Measurements from ENCODE around the gene MAST1. TPM values are rescaled to one million over a fixed set of nuclear protein-coding genes. Genes with fewer than 3 reads are reported as not detected.

MAST1 gene
- total and polyA plus RNA-seq, 8 donors: 0.43 to 33.9 (median 1.3) TPM; not detected in 1

- Histone ChIP-seq H3K4me1 (peaks cover 3 to 14% (median 11%) of the 10 kb centered on the region in 4 donors), H3K27me3 (no peaks in the 10 kb centered on the region), H3K36me3 (peaks cover 37 to 40% (median 40%) of the 10 kb centered on the region in 4 donors), H3K9me3 (no peaks in the 10 kb centered on the region), H3K4me3 (no peak overlapping the region), H3K27ac (peak overlapping the region in 2 of 5 donors; percentile 19 to 84)
- TF ChIP-seq, protein P1, sequence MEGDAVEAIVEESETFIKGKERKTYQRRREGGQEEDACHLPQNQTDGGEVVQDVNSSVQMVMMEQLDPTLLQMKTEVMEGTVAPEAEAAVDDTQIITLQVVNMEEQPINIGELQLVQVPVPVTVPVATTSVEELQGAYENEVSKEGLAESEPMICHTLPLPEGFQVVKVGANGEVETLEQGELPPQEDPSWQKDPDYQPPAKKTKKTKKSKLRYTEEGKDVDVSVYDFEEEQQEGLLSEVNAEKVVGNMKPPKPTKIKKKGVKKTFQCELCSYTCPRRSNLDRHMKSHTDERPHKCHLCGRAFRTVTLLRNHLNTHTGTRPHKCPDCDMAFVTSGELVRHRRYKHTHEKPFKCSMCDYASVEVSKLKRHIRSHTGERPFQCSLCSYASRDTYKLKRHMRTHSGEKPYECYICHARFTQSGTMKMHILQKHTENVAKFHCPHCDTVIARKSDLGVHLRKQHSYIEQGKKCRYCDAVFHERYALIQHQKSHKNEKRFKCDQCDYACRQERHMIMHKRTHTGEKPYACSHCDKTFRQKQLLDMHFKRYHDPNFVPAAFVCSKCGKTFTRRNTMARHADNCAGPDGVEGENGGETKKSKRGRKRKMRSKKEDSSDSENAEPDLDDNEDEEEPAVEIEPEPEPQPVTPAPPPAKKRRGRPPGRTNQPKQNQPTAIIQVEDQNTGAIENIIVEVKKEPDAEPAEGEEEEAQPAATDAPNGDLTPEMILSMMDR (IDR thresholded peaks at IDR 0.05): no peak
- TF ChIP-seq POLR2AphosphoS5 (IDR thresholded peaks at IDR 0.05) (no peak), POLR2A (IDR thresholded peaks at IDR 0.05) (no peak), EP300 (IDR thresholded peaks at IDR 0.05) (no peak)
- DNase-seq: no peak
- WGBS, 5 donors: 41 to 54% (median 43%) methylated on average over 3 of the region's 3 CpGs
- intact Hi-C loops (cut with DNase I; ENCODE audit: low total_unique reads): no loop called here
Measured at GRCh38 chr19:12921047-12921446, 82.7 kb downstream of the MAST1 start.

DNA sequence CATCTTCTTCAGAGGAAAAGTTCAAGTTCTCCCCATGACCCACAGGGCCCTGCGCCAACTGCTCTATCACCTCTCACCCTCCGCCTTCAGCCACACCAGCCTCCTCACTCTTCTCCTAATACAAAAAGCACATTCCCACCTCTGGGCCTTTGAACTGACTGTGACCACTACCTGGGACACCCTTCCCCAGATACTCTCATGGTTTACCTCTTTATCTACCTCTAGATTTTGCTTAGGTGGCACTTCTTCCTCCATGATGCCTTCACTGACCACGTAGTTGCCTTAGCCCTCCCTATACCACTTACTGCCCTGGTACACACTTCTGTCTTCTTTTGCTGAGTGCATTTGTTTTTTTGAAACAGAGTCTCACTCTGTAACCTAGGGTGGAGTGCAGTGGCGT lies 84.6 kb downstream of the MAST1 start:
- Histone ChIP-seq H3K9me3 (no peaks in the 10 kb centered on the region), H3K27ac (no peak overlapping the region), H3K27me3 (no peaks in the 10 kb centered on the region), H3K4me3 (no peak overlapping the region), H3K4me1 (peaks cover 3 to 14% (median 11%) of the 10 kb centered on the region in 4 donors), H3K36me3 (peaks cover 54 to 60% (median 59%) of the 10 kb centered on the region in 4 donors)
- TF ChIP-seq, protein P1 (IDR thresholded peaks at IDR 0.05): no peak
- TF ChIP-seq EP300 (IDR thresholded peaks at IDR 0.05): no peak
- TF ChIP-seq POLR2AphosphoS5 (IDR thresholded peaks at IDR 0.05): no peak
- no peak for TF ChIP-seq POLR2A (IDR thresholded peaks at IDR 0.05)
- 93 to 99% (median 97%) methylated on average over 4 of the region's 4 CpGs for WGBS, 5 donors
- intact Hi-C loops (cut with DNase I; ENCODE audit: low total_unique reads): no loop called here
- DNase-seq: no peak

Small RNA genes lying within 50 kb of the gene (small RNA-seq; reads per million reads assigned to genes)
- gene MIR5695 (0 to 0.10 (median 0) reads per million in 4 donors), gene MIR6794 (0 reads per million in 4 donors)

Other genes starting within 250 kb of the MAST1 start
- gene ZNF490, start 227.7 kb upstream of the MAST1 start, total RNA-seq: 1 to 10 TPM in 4 of 5 donors, not detected in 1; 4.1 to 7.5 (median 5.6) TPM
- gene ZNF490, start 227.7 kb upstream of the MAST1 start, polyA plus RNA-seq: under 1 TPM in 2 of 3 donors, not detected in 1; 0.25 to 0.44 TPM
- 10 to 100 TPM; 14.0 to 33.0 (median 25.8) TPM for gene ZNF791, start 227.6 kb upstream of the MAST1 start, total RNA-seq
- 1 to 10 TPM; 4.7 to 7.2 (median 5.3) TPM for gene ZNF791, start 227.6 kb upstream of the MAST1 start, polyA plus RNA-seq
- 100 to 1,000 TPM in 4 of 5 donors, 10 to 100 TPM in 1; 41.7 to 429 (median 117) TPM for gene MAN2B1, start 171.8 kb upstream of the MAST1 start, total RNA-seq
- gene MAN2B1, start 171.8 kb upstream of the MAST1 start, polyA plus RNA-seq: 10 to 100 TPM; 20.6 to 59.0 (median 42.1) TPM
- 10 to 100 TPM in 1 of 5 donors, 1 to 10 TPM in 4; 1.4 to 12.9 (median 9.6) TPM for gene WDR83, start 171.7 kb upstream of the MAST1 start, total RNA-seq
- gene WDR83, start 171.7 kb upstream of the MAST1 start, polyA plus RNA-seq: 10 to 100 TPM; 20.6 to 33.4 (median 32.7) TPM
- 100 to 1,000 TPM in 2 of 5 donors, 10 to 100 TPM in 3; 51.7 to 287 (median 82.6) TPM for gene DHPS, start 156.6 kb upstream of the MAST1 start, total RNA-seq
- 10 to 100 TPM; 65.1 to 76.0 (median 75.0) TPM for gene DHPS, start 156.6 kb upstream of the MAST1 start, polyA plus RNA-seq
- not detected for gene GNG14, start 150.5 kb upstream of the MAST1 start, total RNA-seq
- not detected for gene GNG14, start 150.5 kb upstream of the MAST1 start, polyA plus RNA-seq
- 10 to 100 TPM in 1 of 5 donors, 1 to 10 TPM in 3, under 1 TPM in 1; 0.29 to 10.9 (median 2.7) TPM for gene FBXW9, start 141.9 kb upstream of the MAST1 start, total RNA-seq
- gene FBXW9, start 141.9 kb upstream of the MAST1 start, polyA plus RNA-seq: 1 to 10 TPM; 4.6 to 9.8 (median 5.8) TPM
- 100 to 1,000 TPM in 1 of 5 donors, 10 to 100 TPM in 4; 20.6 to 143 (median 59.8) TPM for gene TNPO2, start 114.6 kb upstream of the MAST1 start, total RNA-seq
- gene TNPO2, start 114.6 kb upstream of the MAST1 start, polyA plus RNA-seq: 10 to 100 TPM; 13.7 to 18.5 (median 17.2) TPM
- 100 to 1,000 TPM; 104 to 687 (median 176) TPM for gene TRIR, start 103.8 kb upstream of the MAST1 start, total RNA-seq
- gene TRIR, start 103.8 kb upstream of the MAST1 start, polyA plus RNA-seq: 100 to 1,000 TPM; 341 to 367 (median 348) TPM
- 10 to 100 TPM in 3 of 5 donors, 1 to 10 TPM in 1, under 1 TPM in 1; 0.89 to 27.2 (median 15.5) TPM for gene GET3, start 101.0 kb upstream of the MAST1 start, total RNA-seq
- 10 to 100 TPM; 55.1 to 90.4 (median 75.5) TPM for gene GET3, start 101.0 kb upstream of the MAST1 start, polyA plus RNA-seq
- gene BEST2, start 86.7 kb upstream of the MAST1 start, total RNA-seq: 100 to 1,000 TPM in 1 of 5 donors, not detected in 4; 165 TPM
- gene BEST2, start 86.7 kb upstream of the MAST1 start, polyA plus RNA-seq: under 1 TPM in 1 of 3 donors, not detected in 2; 0.08 TPM
- 100 to 1,000 TPM in 3 of 5 donors, 10 to 100 TPM in 2; 33.0 to 797 (median 303) TPM for gene HOOK2, start 63.0 kb upstream of the MAST1 start, total RNA-seq
- gene HOOK2, start 63.0 kb upstream of the MAST1 start, polyA plus RNA-seq: 10 to 100 TPM; 30.1 to 74.1 (median 66.7) TPM
- 100 to 1,000 TPM; 178 to 625 (median 336) TPM for gene JUNB, start 47.0 kb upstream of the MAST1 start, total RNA-seq
- gene JUNB, start 47.0 kb upstream of the MAST1 start, polyA plus RNA-seq: 100 to 1,000 TPM; 128 to 152 (median 136) TPM
- 100 to 1,000 TPM; 118 to 284 (median 129) TPM for gene PRDX2, start 36.7 kb upstream of the MAST1 start, total RNA-seq
- gene PRDX2, start 36.7 kb upstream of the MAST1 start, polyA plus RNA-seq: 100 to 1,000 TPM; 213 to 257 (median 240) TPM
- not detected for gene THSD8, start 36.4 kb upstream of the MAST1 start, total RNA-seq
- 1 to 10 TPM; 2.9 to 8.3 (median 5.1) TPM for gene THSD8, start 36.4 kb upstream of the MAST1 start, polyA plus RNA-seq
- 10 to 100 TPM in 2 of 5 donors, 1 to 10 TPM in 2, under 1 TPM in 1; 0.45 to 36.2 (median 6.2) TPM for gene RNASEH2A, start 31.9 kb upstream of the MAST1 start, total RNA-seq
- gene RNASEH2A, start 31.9 kb upstream of the MAST1 start, polyA plus RNA-seq: 10 to 100 TPM in 1 of 3 donors, 1 to 10 TPM in 2; 5.4 to 10.6 (median 6.4) TPM
- gene RTBDN, start 3.9 kb upstream of the MAST1 start, total RNA-seq: not detected
- under 1 TPM in 1 of 3 donors, not detected in 2; 0.53 TPM for gene RTBDN, start 3.9 kb upstream of the MAST1 start, polyA plus RNA-seq
- gene DNASE2, start 42.9 kb downstream of the MAST1 start, total RNA-seq: 10 to 100 TPM; 11.9 to 53.1 (median 30.4) TPM
- gene DNASE2, start 42.9 kb downstream of the MAST1 start, polyA plus RNA-seq: 10 to 100 TPM in 2 of 3 donors, 1 to 10 TPM in 1; 9.0 to 26.2 (median 20.3) TPM
- under 1 TPM in 1 of 5 donors, not detected in 4; 0.18 TPM for gene KLF1, start 48.7 kb downstream of the MAST1 start, total RNA-seq
- gene KLF1, start 48.7 kb downstream of the MAST1 start, polyA plus RNA-seq: under 1 TPM in 2 of 3 donors, not detected in 1; 0.05 to 0.19 TPM
- gene GCDH, start 52.6 kb downstream of the MAST1 start, total RNA-seq: 10 to 100 TPM in 4 of 5 donors, not detected in 1; 17.5 to 30.8 (median 23.9) TPM
- gene GCDH, start 52.6 kb downstream of the MAST1 start, polyA plus RNA-seq: 10 to 100 TPM; 21.6 to 26.6 (median 24.0) TPM
- gene SYCE2, start 80.8 kb downstream of the MAST1 start, total RNA-seq: not detected
- under 1 TPM in 1 of 3 donors, not detected in 2; 0.23 TPM for gene SYCE2, start 80.8 kb downstream of the MAST1 start, polyA plus RNA-seq
- gene FARSA, start 95.2 kb downstream of the MAST1 start, total RNA-seq: 100 to 1,000 TPM in 1 of 5 donors, 10 to 100 TPM in 4; 27.2 to 125 (median 51.9) TPM
- 10 to 100 TPM; 34.7 to 40.3 (median 39.4) TPM for gene FARSA, start 95.2 kb downstream of the MAST1 start, polyA plus RNA-seq
- gene CALR, start 100.1 kb downstream of the MAST1 start, total RNA-seq: 100 to 1,000 TPM; 337 to 947 (median 504) TPM
- 100 to 1,000 TPM in 2 of 3 donors, 10 to 100 TPM in 1; 71.2 to 236 (median 158) TPM for gene CALR, start 100.1 kb downstream of the MAST1 start, polyA plus RNA-seq
- 100 to 1,000 TPM in 3 of 5 donors, 10 to 100 TPM in 2; 44.1 to 144 (median 103) TPM for gene RAD23A, start 107.3 kb downstream of the MAST1 start, total RNA-seq
- gene RAD23A, start 107.3 kb downstream of the MAST1 start, polyA plus RNA-seq: 100 to 1,000 TPM; 101 to 141 (median 106) TPM
- 10 to 100 TPM in 4 of 5 donors, 1 to 10 TPM in 1; 1.8 to 93.3 (median 25.9) TPM for gene GADD45GIP1, start 118.7 kb downstream of the MAST1 start, total RNA-seq
- gene GADD45GIP1, start 118.7 kb downstream of the MAST1 start, polyA plus RNA-seq: 10 to 100 TPM; 59.0 to 75.4 (median 61.8) TPM
- under 1 TPM in 1 of 5 donors, not detected in 4; 0.58 TPM for gene DAND5, start 131.1 kb downstream of the MAST1 start, total RNA-seq
- gene DAND5, start 131.1 kb downstream of the MAST1 start, polyA plus RNA-seq: under 1 TPM in 2 of 3 donors, not detected in 1; 0.12 to 0.13 TPM
- gene NFIX, start 157.0 kb downstream of the MAST1 start, total RNA-seq: 100 to 1,000 TPM in 1 of 5 donors, 10 to 100 TPM in 4; 14.0 to 183 (median 63.3) TPM
- 10 to 100 TPM; 11.5 to 45.0 (median 30.2) TPM for gene NFIX, start 157.0 kb downstream of the MAST1 start, polyA plus RNA-seq

Data from stomach (tissue), 9 donors.